Heart left ventricle (tissue), 13 donors: ENCODE results near the gene LRG1.

Experiments
- CTCF ChIP-seq, 12 donors: fragments of 200-600 bp; sonication (generic) in 4 of 12; IDR thresholded peaks; one replicate each; pipeline versions ENCODE4 v1.5.0 to v1.8.0; 2018 to 2022; ENCODE audit warnings: antibody characterized with exemption in 12 of 12, mild to moderate bottlenecking in 5 of 12
- POLR2A ChIP-seq, 2 donors: fragments of 450-650 bp; IDR thresholded peaks; one replicate each; pipeline ENCODE4 v1.6.1; 2017; ENCODE audit warnings: antibody characterized with exemption in 2 of 2, mild to moderate bottlenecking in 2 of 2, moderate library complexity in 2 of 2
- donor health status: ischemic (EF 13 %, LVEDD 7.1; RV severe dilation, severe dysfunction).
- donor health status: DM: no; HTN: yes; CAD: no.
- donor health status: DM: no; HTN: no; CAD: no.
- donor health status: ischemic (EF 25% LVEDD 6.9; RV normal size, moderate dysfunction).
- donor health status: ischemic (EF 25% LVEDD 5.7; RV mildly dilated, moderate dysfunction).
- donor health status: ischemic (EF 35%, LVEDD 5.7; RV mildly dilated, moderate dysfunction).
- donor health status: nonischemic (EF 11% LVEDD 7.7; RV severe dilation, severe dysfunction).
- donor health status: DM: yes; HTN: yes; CAD: no.
- donor health status: PGD.
- donor health status: ischemic (EF 29% LVEDD 5.4; RV normal size, mild dysfunction).
- donor health status: nonischemic (EF 23%, LVEDD 6.1; RV moderate dilation, normal function).

GRCh38 chr19:4493104-4493928 lies 46.5 kb downstream of the LRG1 start:
- TF ChIP-seq CTCF (IDR thresholded peaks at IDR 0.05): no peak
- TF ChIP-seq POLR2A (IDR thresholded peaks at IDR 0.05): no peak
